Caco-2 (cell line): ENCODE measurements around the gene BABAM1. TPM values are rescaled to one million over a fixed set of nuclear protein-coding genes. Genes with fewer than 3 reads are reported as not detected.

ENCODE experiments used
- Bru-seq: library from RNA; stranded (reverse); fragments of 400-500 nt; gene quantifications from one replicate; lab custom pipeline; 2021; lab: Mats Ljungman, UMichigan
- BruChase-seq, 2 experiments: library from RNA; stranded (reverse); fragments of 400-500 nt; gene quantifications; one replicate each; lab custom pipeline; 2021; lab: Mats Ljungman, UMichigan
- BruUV-seq: library from RNA; stranded (reverse); fragments of 400-500 nt; replicated peaks from 2 replicates; lab custom pipeline; 2021; lab: Mats Ljungman, UMichigan
- CTCF ChIA-PET: fragments of 300-600 bp; sonication (Branson Sonifier 250); formaldehyde crosslinking; loops from one replicate; lab custom pipeline; 2022; ENCODE audit warnings: antibody characterized with exemption; lab: Charles Lee
- POLR2A ChIA-PET: fragments of 300-600 bp; sonication (Branson Sonifier 250); formaldehyde crosslinking; loops from one replicate; lab custom pipeline; 2022; ENCODE audit warnings: antibody characterized with exemption; lab: Charles Lee
- DNase-seq, 2 experiments: peaks; one replicate each; pipeline versions ENCODE4 v3.0.0 to v3.0.0-alpha.2; 2020 to 2022
- H3K27me3 ChIP-seq: replicated peaks from 2 replicates; pipeline ENCODE4 v1.6.0; 2011; ENCODE audit warnings: low read length; ENCODE audit not compliant: control insufficient read depth, insufficient read depth
- H3K36me3 ChIP-seq: 2 replicates; pipeline ENCODE4 v1.5.1; 2011; ENCODE audit warnings: low read length; ENCODE audit not compliant: control insufficient read depth, insufficient read depth
- H3K4me1 ChIP-seq: fragments of 250-450 bp; sonication (Bioruptor Pico); 2 replicates; pipeline ENCODE4 v1.5.1; 2020; ENCODE audit warnings: mild to moderate bottlenecking
- H3K4me3 ChIP-seq: 2 replicates; pipeline ENCODE4 v1.5.1; 2011; ENCODE audit warnings: low read depth, mild to moderate bottlenecking, control low read depth, low read length
- H3K9me3 ChIP-seq: fragments of 250-450 bp; sonication (Bioruptor Pico); 2 replicates; pipeline ENCODE4 v1.5.1; 2020; ENCODE audit warnings: mild to moderate bottlenecking, moderate library complexity
- H3K27ac Mint-ChIP-seq: one replicate; pipeline ENCODE4 v1.8.0; 2022; ENCODE audit warnings: mixed read lengths; ENCODE audit not compliant: unreplicated experiment
- H3K27me3 Mint-ChIP-seq: one replicate; pipeline ENCODE4 v1.8.0; 2022; ENCODE audit warnings: mixed read lengths; ENCODE audit not compliant: insufficient read depth, unreplicated experiment
- H3K36me3 Mint-ChIP-seq: one replicate; pipeline ENCODE4 v1.8.0; 2022; ENCODE audit warnings: mild to moderate bottlenecking, mixed read lengths; ENCODE audit not compliant: insufficient read depth, unreplicated experiment
- H3K4me1 Mint-ChIP-seq: one replicate; pipeline ENCODE4 v1.8.0; 2022; ENCODE audit warnings: low read depth, mixed read lengths; ENCODE audit not compliant: unreplicated experiment
- H3K4me3 Mint-ChIP-seq: one replicate; pipeline ENCODE4 v1.8.0; 2022; ENCODE audit warnings: mild to moderate bottlenecking, moderate library complexity, mixed read lengths; ENCODE audit not compliant: unreplicated experiment
- H3K9me3 Mint-ChIP-seq: one replicate; pipeline ENCODE4 v1.8.0; 2022; ENCODE audit warnings: mixed read lengths; ENCODE audit not compliant: unreplicated experiment
- CTCF ChIP-seq, 2 experiments: fragments of 200-600 bp in 1 of 2; IDR thresholded peaks; 1 replicate in 1 of 2; 2 replicates in 1 of 2; pipeline versions ENCODE4 v1.5.1 to v1.8.0; 2011 to 2022; ENCODE audit warnings: antibody characterized with exemption in 1 of 2, control low read depth in 1 of 2, inconsistent platforms in 1 of 2, low read depth in 1 of 2, low read length in 1 of 2, mild to moderate bottlenecking in 1 of 2, moderate library complexity in 1 of 2; ENCODE audit not compliant: insufficient read depth in 1 of 2, severe bottlenecking in 1 of 2, unreplicated experiment in 1 of 2
- intact Hi-C: fragments of 100-400 bp; cut with micrococcal nuclease; formaldehyde crosslinking; loops from one replicate; pipeline ENCODE4 v1.10.0; 2022; ENCODE audit not compliant: unreplicated experiment
- long read RNA-seq: library from polyadenylated mRNA; stranded (forward); transcript quantifications from one replicate; pipeline ENCODE4 v2.0.0, GENCODE V29; 2022
- total RNA-seq: library from RNA; stranded (reverse); gene quantifications from 2 replicates; pipeline ENCODE4 v1.2.3, GENCODE V29; 2022

BABAM1 gene
- total RNA-seq (91.7 and 98.8 TPM in 2 replicates), Bru-seq, nascent RNA (percentile 76 among the genes with signal in this experiment), BruChase-seq, experiment 1, labeled RNA remaining after a 2-hour chase (percentile 91 among the genes with signal in this experiment), BruChase-seq, experiment 2, labeled RNA remaining after a 6-hour chase (percentile 96 among the genes with signal in this experiment)
- long read RNA-seq, transcript BABAM1-213 (9 exons, 1,366 nt) = minor isoform, 5 of 163 reads
- long read RNA-seq, transcript BABAM1-201 (9 exons, 1,472 nt) = minor isoform, 24 of 163 reads
- long read RNA-seq, transcript BABAM1-208 (9 exons, 1,470 nt) = major isoform, 88 of 163 reads
- long read RNA-seq, partial matches to known transcripts = 7 of 163 reads
- long read RNA-seq, other reads (novel, unspliced or antisense) = 33 of 163 reads

GRCh38 chr19:17266975-17267788 is at the start of gene BABAM1:
TSS of gene BABAM1 (plus strand) at chr19:17267443. CDS start at chr19:17268807, 1,364 bp downstream.
- no peaks in the 10 kb centered on the region for H3K9me3 ChIP-seq
- peaks cover 7% of the 10 kb centered on the region for H3K4me1 Mint-ChIP-seq
- no peaks in the 10 kb centered on the region; the same call in 1 of the 2 replicates for H3K4me1 ChIP-seq
- H3K27ac Mint-ChIP-seq = peak within 1 kb of the TSS; percentile 80
- peak within 1 kb of the TSS; percentile 74 for H3K4me3 Mint-ChIP-seq
- no peak for TF ChIP-seq CTCF (IDR thresholded peaks at IDR 0.05; ENCODE audit: insufficient read depth in 1 of 2, low read depth in 1 of 2, low read length in 1 of 2, severe bottlenecking in 1 of 2, unreplicated experiment in 1 of 2)
- H3K9me3 Mint-ChIP-seq = no peaks in the 10 kb centered on the region
- ChIA-PET POLR2A (interaction anchor here (0.6 to 1.5 kb wide), 8 partner anchors 15 to 199 kb away, joined by 3 to 16 read pairs (median 9); partner anchors contain the start of genes DDA1, NR2F6, OCEL1 and USE1), CTCF (interaction anchor here (0.6 to 1.8 kb wide), 10 partner anchors 16 to 308 kb away, joined by 3 to 15 read pairs (median 4); partner anchors contain the start of gene MRPL34)
- intact Hi-C loops = loop anchor here (1.0 to 5.0 kb wide), 3 partner anchors 16 to 52 kb away; partner anchors contain the start of genes OCEL1 and USE1
- H3K27me3 Mint-ChIP-seq = no peaks in the 10 kb centered on the region
- DNase-seq = peak; percentile 97 to 98
- peaks cover 46% of the 10 kb centered on the region for H3K36me3 Mint-ChIP-seq
- no TSS peak for BruUV-seq
- no peaks in the 10 kb centered on the region for H3K27me3 ChIP-seq
- H3K36me3 ChIP-seq = no peaks in the 10 kb centered on the region; the same call in 1 of the 2 replicates
- peak within 1 kb of the TSS; percentile 93 for H3K4me3 ChIP-seq

GRCh38 chr19:17219286-17219685 is 48.0 kb upstream of the BABAM1 start:
- BruUV-seq = no TSS peak
- Histone ChIP-seq H3K4me1 (peaks cover 12% of the 10 kb centered on the region; the same call in 1 of the 2 replicates), H3K4me3 (no peak overlapping the region), H3K27me3 (no peaks in the 10 kb centered on the region), H3K36me3 (peaks cover 2% of the 10 kb centered on the region; the same call in 1 of the 2 replicates), H3K9me3 (no peaks in the 10 kb centered on the region)
- intact Hi-C loops = no loop called here
- no peak for TF ChIP-seq CTCF (IDR thresholded peaks at IDR 0.05; ENCODE audit: insufficient read depth in 1 of 2, low read depth in 1 of 2, low read length in 1 of 2, severe bottlenecking in 1 of 2, unreplicated experiment in 1 of 2)
- H3K4me1 Mint-ChIP-seq = no peaks in the 10 kb centered on the region
- no peaks in the 10 kb centered on the region for H3K9me3 Mint-ChIP-seq
- no peak overlapping the region for H3K4me3 Mint-ChIP-seq
- peaks cover 36% of the 10 kb centered on the region for H3K36me3 Mint-ChIP-seq
- ChIA-PET POLR2A (no interaction called here), CTCF (no interaction called here)
- no peak for DNase-seq
- H3K27me3 Mint-ChIP-seq = no peaks in the 10 kb centered on the region
- H3K27ac Mint-ChIP-seq = no peak overlapping the region
